HEK293T (cell line): ENCODE measurements around the gene MAPT.

Experiments
- BHLHE40 ChIP-seq: fragments of 450-650 bp; IDR thresholded peaks from 2 replicates; pipeline ENCODE4 v1.6.1; 2016; ENCODE audit warnings: mild to moderate bottlenecking, moderate library complexity, borderline replicate concordance
- FOXA1 ChIP-seq: fragments of 450-650 bp; IDR thresholded peaks from 2 replicates; pipeline ENCODE4 v1.6.1; 2016; ENCODE audit warnings: mild to moderate bottlenecking
- FOXK2 ChIP-seq: fragments of 450-650 bp; IDR thresholded peaks from 2 replicates; pipeline ENCODE4 v1.6.1; 2016; ENCODE audit warnings: mild to moderate bottlenecking
- FOXM1 ChIP-seq: fragments of 450-650 bp; IDR thresholded peaks from 2 replicates; pipeline ENCODE4 v1.6.1; 2017; ENCODE audit warnings: mild to moderate bottlenecking, borderline replicate concordance
- HDGF ChIP-seq: fragments of 450-650 bp; IDR thresholded peaks from 2 replicates; pipeline ENCODE4 v1.6.1; 2017; ENCODE audit warnings: antibody characterized with exemption, borderline replicate concordance
- L3MBTL2 ChIP-seq: fragments of 450-650 bp; conservative IDR thresholded peaks from 2 replicates; pipeline ENCODE4 v1.6.1; 2016; ENCODE audit warnings: mild to moderate bottlenecking
- LEF1 ChIP-seq: fragments of 450-650 bp; IDR thresholded peaks from 2 replicates; pipeline ENCODE4 v1.6.1; 2017; ENCODE audit warnings: mild to moderate bottlenecking, borderline replicate concordance
- NFRKB ChIP-seq: fragments of 450-650 bp; IDR thresholded peaks from 2 replicates; pipeline ENCODE4 v1.6.1; 2016; ENCODE audit warnings: mild to moderate bottlenecking, moderate library complexity
- SP1 ChIP-seq: fragments of 450-650 bp; IDR thresholded peaks from 2 replicates; pipeline ENCODE4 v1.6.1; 2017
- TARDBP ChIP-seq: fragments of 450-650 bp; IDR thresholded peaks from 2 replicates; pipeline ENCODE4 v1.6.1; 2016
- ZNF384 ChIP-seq: fragments of 450-650 bp; IDR thresholded peaks from 2 replicates; pipeline ENCODE4 v1.6.1; 2016
- TF ChIP-seq, protein P1 (sequence below): fragments of 450-650 bp; IDR thresholded peaks from 2 replicates; pipeline ENCODE4 v1.6.1; 2016

DNA sequence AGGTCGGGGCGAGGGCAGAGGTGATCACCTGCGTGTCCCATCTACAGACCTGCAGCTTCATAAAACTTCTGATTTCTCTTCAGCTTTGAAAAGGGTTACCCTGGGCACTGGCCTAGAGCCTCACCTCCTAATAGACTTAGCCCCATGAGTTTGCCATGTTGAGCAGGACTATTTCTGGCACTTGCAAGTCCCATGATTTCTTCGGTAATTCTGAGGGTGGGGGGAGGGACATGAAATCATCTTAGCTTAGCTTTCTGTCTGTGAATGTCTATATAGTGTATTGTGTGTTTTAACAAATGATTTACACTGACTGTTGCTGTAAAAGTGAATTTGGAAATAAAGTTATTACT lies 133.6 kb downstream of the MAPT start:
- TF ChIP-seq, protein P1, sequence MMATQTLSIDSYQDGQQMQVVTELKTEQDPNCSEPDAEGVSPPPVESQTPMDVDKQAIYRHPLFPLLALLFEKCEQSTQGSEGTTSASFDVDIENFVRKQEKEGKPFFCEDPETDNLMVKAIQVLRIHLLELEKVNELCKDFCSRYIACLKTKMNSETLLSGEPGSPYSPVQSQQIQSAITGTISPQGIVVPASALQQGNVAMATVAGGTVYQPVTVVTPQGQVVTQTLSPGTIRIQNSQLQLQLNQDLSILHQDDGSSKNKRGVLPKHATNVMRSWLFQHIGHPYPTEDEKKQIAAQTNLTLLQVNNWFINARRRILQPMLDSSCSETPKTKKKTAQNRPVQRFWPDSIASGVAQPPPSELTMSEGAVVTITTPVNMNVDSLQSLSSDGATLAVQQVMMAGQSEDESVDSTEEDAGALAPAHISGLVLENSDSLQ: no peak
- TF ChIP-seq FOXM1 (no peak), BHLHE40 (no peak), ZNF384 (no peak), FOXK2 (no peak), SP1 (no peak), L3MBTL2 (no peak), TARDBP (no peak), LEF1 (no peak), NFRKB (no peak), FOXA1 (no peak), HDGF (no peak)
